Loucy (cell line): ENCODE measurements around the gene COPS3.

Experiments
- H2AFZ ChIP-seq: fragments of 200-600 bp; sonication (generic); 2 replicates; pipeline ENCODE4 v1.6.0; 2016; ENCODE audit warnings: antibody characterized with exemption, mild to moderate bottlenecking, low read length, moderate library complexity
- H3F3A ChIP-seq: fragments of 200-600 bp; 2 replicates; pipeline ENCODE4 v1.6.0; 2016; ENCODE audit warnings: antibody characterized with exemption, low read depth, mild to moderate bottlenecking
- H3K27me3 ChIP-seq: fragments of 200-600 bp; sonication (generic); 2 replicates; pipeline ENCODE4 v1.6.1; 2014; ENCODE audit warnings: low read length, mild to moderate bottlenecking; ENCODE audit not compliant: insufficient read depth, poor library complexity, severe bottlenecking
- H3K36me3 ChIP-seq: fragments of 200-600 bp; sonication (generic); 2 replicates; pipeline ENCODE4 v1.6.1; 2016; ENCODE audit warnings: low read length; ENCODE audit not compliant: insufficient read depth
- H3K4me1 ChIP-seq: fragments of 200-600 bp; sonication (generic); 2 replicates; pipeline ENCODE4 v1.5.1; 2014; ENCODE audit warnings: low read length, mild to moderate bottlenecking; ENCODE audit not compliant: insufficient read depth, poor library complexity, severe bottlenecking
- H3K4me2 ChIP-seq: fragments of 200-600 bp; sonication (generic); 2 replicates; pipeline ENCODE4 v1.6.0; 2014; ENCODE audit warnings: antibody characterized with exemption, low read length, low read depth, mild to moderate bottlenecking; ENCODE audit not compliant: poor library complexity, severe bottlenecking
- H3K4me3 ChIP-seq: fragments of 200-600 bp; sonication (generic); 2 replicates; pipeline ENCODE4 v1.5.1; 2014; ENCODE audit warnings: low read length, mild to moderate bottlenecking, mixed read lengths; ENCODE audit not compliant: poor library complexity, severe bottlenecking
- H3K79me2 ChIP-seq: fragments of 200-600 bp; sonication (generic); 2 replicates; pipeline ENCODE4 v1.6.1; 2014; ENCODE audit warnings: low read length; ENCODE audit not compliant: insufficient read depth
- H3K9ac ChIP-seq: fragments of 200-600 bp; sonication (generic); 2 replicates; pipeline ENCODE4 v1.6.0; 2014; ENCODE audit warnings: mild to moderate bottlenecking, low read depth, low read length, moderate library complexity; ENCODE audit not compliant: poor library complexity, severe bottlenecking
- H3K9me2 ChIP-seq: fragments of 200-600 bp; sonication (generic); replicated peaks from 2 replicates; pipeline ENCODE4 v1.6.1; 2016; ENCODE audit warnings: low read depth, low read length, mixed read lengths
- H3K9me3 ChIP-seq: fragments of 200-600 bp; sonication (generic); 2 replicates; pipeline ENCODE4 v1.6.1; 2014; ENCODE audit warnings: mild to moderate bottlenecking, antibody characterized with exemption, low read length, low read depth; ENCODE audit not compliant: insufficient read depth
- H4K20me1 ChIP-seq: fragments of 200-600 bp; sonication (generic); 2 replicates; pipeline ENCODE4 v1.6.0; 2014; ENCODE audit warnings: antibody characterized with exemption, low read length, mild to moderate bottlenecking; ENCODE audit not compliant: insufficient read depth, poor library complexity, severe bottlenecking
- EZH2phosphoT487 ChIP-seq: fragments of 200-600 bp; IDR thresholded peaks from 2 replicates; pipeline ENCODE4 v1.6.1; 2018; ENCODE audit warnings: antibody characterized with exemption, mild to moderate bottlenecking, moderate library complexity, borderline replicate concordance
- TF ChIP-seq, protein P1 (sequence below): fragments of 200-600 bp; sonication (generic); conservative IDR thresholded peaks from 2 replicates; pipeline ENCODE4 v1.5.1; 2014; ENCODE audit warnings: mild to moderate bottlenecking, antibody characterized with exemption, low read length

The COPS3 gene

DNA sequence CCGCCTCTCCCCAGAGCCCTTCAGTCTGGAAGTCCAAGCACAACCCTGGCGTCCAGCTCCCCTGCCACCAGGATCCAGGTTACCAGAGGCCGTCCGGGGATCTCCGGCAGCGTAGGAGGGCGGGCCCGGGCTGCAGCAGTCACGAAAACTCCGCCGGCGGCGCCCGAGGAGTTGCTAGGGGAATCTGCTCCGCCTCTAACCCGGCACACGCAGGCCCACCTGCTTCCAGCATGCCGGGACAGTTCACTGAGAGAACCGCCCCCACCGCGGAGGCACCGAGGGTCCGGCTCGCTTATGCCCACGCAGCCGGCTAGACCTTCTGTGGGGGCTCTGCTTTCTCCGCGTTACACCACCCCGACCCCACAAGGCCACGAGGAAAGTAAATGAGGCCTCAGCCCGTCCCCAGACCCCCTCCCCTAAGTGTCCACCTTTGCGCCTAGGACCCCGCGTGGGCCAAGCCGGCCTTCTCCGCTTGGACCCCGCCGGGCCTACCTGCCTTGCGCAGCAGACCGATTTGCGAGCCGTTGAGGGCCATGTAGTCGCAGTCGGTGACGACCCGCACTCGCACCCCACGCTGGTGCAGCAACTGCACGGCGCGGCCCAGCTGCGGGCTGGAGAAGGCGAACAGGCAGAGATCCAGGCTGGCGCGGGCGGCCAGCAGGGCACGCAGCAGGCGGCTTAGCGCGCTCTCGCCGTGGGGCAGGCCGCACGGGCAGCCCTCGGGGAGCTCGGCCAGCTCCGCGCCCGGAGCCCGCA, 75.5 kb downstream of the COPS3 start:
- peak overlapping the region; percentile 87 for H3K9ac ChIP-seq
- H3K4me3 ChIP-seq: peak overlapping the region; percentile 92
- peak overlapping the region; percentile 88 for H3K4me2 ChIP-seq
- H2AFZ ChIP-seq: peak overlapping the region; percentile 87
- H3K9me3 ChIP-seq: no peaks in the 10 kb centered on the region
- H3F3A ChIP-seq: peaks cover 13% of the 10 kb centered on the region
- peaks cover 6% of the 10 kb centered on the region; the same call in 1 of the 2 replicates for H3K36me3 ChIP-seq
- H3K9me2 ChIP-seq: no peaks in the 10 kb centered on the region
- peaks cover 26% of the 10 kb centered on the region for H3K4me1 ChIP-seq
- peaks cover 31% of the 10 kb centered on the region; the same call in 1 of the 2 replicates for H3K79me2 ChIP-seq
- no peaks in the 10 kb centered on the region for H3K27me3 ChIP-seq
- no peak for TF ChIP-seq EZH2phosphoT487
- TF ChIP-seq, protein P1, sequence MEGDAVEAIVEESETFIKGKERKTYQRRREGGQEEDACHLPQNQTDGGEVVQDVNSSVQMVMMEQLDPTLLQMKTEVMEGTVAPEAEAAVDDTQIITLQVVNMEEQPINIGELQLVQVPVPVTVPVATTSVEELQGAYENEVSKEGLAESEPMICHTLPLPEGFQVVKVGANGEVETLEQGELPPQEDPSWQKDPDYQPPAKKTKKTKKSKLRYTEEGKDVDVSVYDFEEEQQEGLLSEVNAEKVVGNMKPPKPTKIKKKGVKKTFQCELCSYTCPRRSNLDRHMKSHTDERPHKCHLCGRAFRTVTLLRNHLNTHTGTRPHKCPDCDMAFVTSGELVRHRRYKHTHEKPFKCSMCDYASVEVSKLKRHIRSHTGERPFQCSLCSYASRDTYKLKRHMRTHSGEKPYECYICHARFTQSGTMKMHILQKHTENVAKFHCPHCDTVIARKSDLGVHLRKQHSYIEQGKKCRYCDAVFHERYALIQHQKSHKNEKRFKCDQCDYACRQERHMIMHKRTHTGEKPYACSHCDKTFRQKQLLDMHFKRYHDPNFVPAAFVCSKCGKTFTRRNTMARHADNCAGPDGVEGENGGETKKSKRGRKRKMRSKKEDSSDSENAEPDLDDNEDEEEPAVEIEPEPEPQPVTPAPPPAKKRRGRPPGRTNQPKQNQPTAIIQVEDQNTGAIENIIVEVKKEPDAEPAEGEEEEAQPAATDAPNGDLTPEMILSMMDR: no peak
- peaks cover 28% of the 10 kb centered on the region for H4K20me1 ChIP-seq

DNA sequence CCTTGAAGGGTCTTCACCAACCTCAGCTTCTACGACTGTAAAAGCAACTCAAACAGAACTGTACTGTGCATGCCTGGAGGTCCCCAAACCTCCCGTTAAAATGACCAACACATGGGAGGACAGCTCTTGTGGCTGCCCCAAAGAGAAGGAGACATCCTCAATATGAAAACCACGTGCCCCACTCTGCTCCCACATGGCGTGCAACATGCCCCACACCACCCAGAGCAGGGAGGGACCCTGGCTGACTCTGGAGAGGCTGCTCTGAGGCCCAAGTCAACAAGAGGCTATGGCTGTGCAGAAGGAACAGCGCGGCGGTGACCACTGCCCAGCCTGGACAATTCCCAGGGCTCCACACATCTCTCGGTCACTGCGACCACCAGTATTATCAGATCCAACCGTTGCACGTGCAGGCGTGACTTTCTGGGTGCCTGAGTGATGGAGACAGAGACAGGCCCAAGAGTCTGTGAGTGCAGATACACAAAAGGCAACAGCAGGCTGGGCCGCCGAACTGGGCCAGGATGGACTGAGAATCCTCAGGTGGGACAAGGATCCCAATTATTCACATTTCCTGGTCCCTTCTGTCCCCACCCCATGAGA, 76.3 kb downstream of the COPS3 start:
- Histone ChIP-seq H2AFZ (peak overlapping the region; percentile 87; the same call in 1 of the 2 replicates), H3K9ac (peak overlapping the region; percentile 87)

DNA sequence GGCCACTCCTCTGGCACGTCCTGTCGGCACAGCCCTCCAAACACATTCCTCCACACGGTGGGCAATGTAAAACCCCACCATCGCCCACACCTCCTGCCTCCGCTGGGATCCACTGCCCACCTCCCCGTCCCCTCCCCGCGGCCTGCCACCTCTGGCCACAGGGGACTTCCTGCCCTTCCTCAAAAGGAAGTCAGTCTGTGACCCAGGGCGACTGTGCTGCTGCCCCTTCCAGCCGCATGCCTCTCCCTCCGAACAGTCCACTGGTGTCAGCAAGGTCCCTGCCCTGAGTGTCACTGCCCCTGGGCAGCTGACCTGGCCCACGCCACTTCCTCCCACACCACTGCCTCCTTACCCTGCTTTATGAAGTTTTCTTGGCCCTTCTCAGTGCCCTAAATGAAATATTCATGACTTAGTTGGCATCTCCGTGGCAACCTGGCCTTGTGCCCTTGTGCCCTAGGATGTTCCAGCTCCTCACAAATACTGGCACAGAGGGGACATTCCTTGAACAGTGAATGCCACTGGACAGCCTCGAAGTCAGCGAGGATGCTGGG, 76.9 kb downstream of the COPS3 start:
- no peaks in the 10 kb centered on the region for H3K27me3 ChIP-seq
- TF ChIP-seq EZH2phosphoT487: no peak
- TF ChIP-seq, protein P1: no peak
- peak overlapping the region; percentile 92 for H3K4me3 ChIP-seq
- H3F3A ChIP-seq: peaks cover 12% of the 10 kb centered on the region
- no peaks in the 10 kb centered on the region for H3K9me3 ChIP-seq
- peak overlapping the region; percentile 87 for H3K9ac ChIP-seq
- H4K20me1 ChIP-seq: peaks cover 28% of the 10 kb centered on the region
- peaks cover 26% of the 10 kb centered on the region for H3K4me1 ChIP-seq
- H3K36me3 ChIP-seq: peaks cover 6% of the 10 kb centered on the region; the same call in 1 of the 2 replicates
- H3K4me2 ChIP-seq: peak overlapping the region; percentile 88
- peaks cover 31% of the 10 kb centered on the region; the same call in 1 of the 2 replicates for H3K79me2 ChIP-seq
- no peaks in the 10 kb centered on the region for H3K9me2 ChIP-seq
- H2AFZ ChIP-seq: no peak overlapping the region

More for the DNA sequence above, 76.3 kb downstream of the COPS3 start:
- H3K9me2 ChIP-seq: no peaks in the 10 kb centered on the region
- no peak for TF ChIP-seq EZH2phosphoT487
- TF ChIP-seq, protein P1: no peak
- peaks cover 13% of the 10 kb centered on the region for H3F3A ChIP-seq
- peaks cover 26% of the 10 kb centered on the region for H3K4me1 ChIP-seq
- H4K20me1 ChIP-seq: peaks cover 28% of the 10 kb centered on the region
- no peaks in the 10 kb centered on the region for H3K9me3 ChIP-seq
- H3K4me2 ChIP-seq: peak overlapping the region; percentile 88
- no peaks in the 10 kb centered on the region for H3K27me3 ChIP-seq
- H3K79me2 ChIP-seq: peaks cover 31% of the 10 kb centered on the region; the same call in 1 of the 2 replicates
- peaks cover 6% of the 10 kb centered on the region; the same call in 1 of the 2 replicates for H3K36me3 ChIP-seq
- peak overlapping the region; percentile 92 for H3K4me3 ChIP-seq
